GM12878 (cell line): ENCODE results near the gene IKZF1. TPM values are rescaled to one million over a fixed set of nuclear protein-coding genes. Genes with fewer than 3 reads are reported as not detected.
A peak's percentile ranks its signal among the peaks of the same experiment; 100 is the strongest.

Experiments
- BCL3 ChIP-seq: IDR thresholded peaks from 2 replicates; pipeline ENCODE4 v1.6.1; 2011; ENCODE audit warnings: borderline replicate concordance, low read depth, mild to moderate bottlenecking, moderate library complexity, low read length; ENCODE audit not compliant: insufficient read depth, poor library complexity, severe bottlenecking
- BHLHE40 ChIP-seq, 2 experiments: fragments of 450-650 bp in 1 of 2; IDR thresholded peaks; 2 replicates each; pipeline ENCODE4 v1.6.1; 2011 to 2017; ENCODE audit warnings: low read depth in 2 of 2, borderline replicate concordance in 1 of 2, improper control_type of control experiment in 1 of 2, low read length in 1 of 2, mild to moderate bottlenecking in 1 of 2
- BRCA1 ChIP-seq: IDR thresholded peaks from 2 replicates; pipeline ENCODE4 v1.6.1; 2011; ENCODE audit warnings: low read depth, low read length, improper control_type of control experiment
- CHD1 ChIP-seq: IDR thresholded peaks from 2 replicates; pipeline ENCODE4 v1.6.1; 2012; ENCODE audit warnings: low read depth, low read length, improper control_type of control experiment
- CREM ChIP-seq: IDR thresholded peaks from 2 replicates; pipeline ENCODE4 v1.6.1; 2014; ENCODE audit warnings: antibody characterized with exemption, low read depth
- HDGF ChIP-seq: fragments of 450-650 bp; IDR thresholded peaks from 2 replicates; pipeline ENCODE4 v1.6.1; 2016; ENCODE audit warnings: antibody characterized with exemption
- NFXL1 ChIP-seq: fragments of 450-650 bp; IDR thresholded peaks from 2 replicates; pipeline ENCODE4 v1.6.1; 2017; ENCODE audit warnings: antibody characterized with exemption, mild to moderate bottlenecking, borderline replicate concordance
- RELB ChIP-seq: fragments of 450-650 bp; IDR thresholded peaks from 2 replicates; pipeline ENCODE4 v1.6.1; 2017; ENCODE audit warnings: low read depth, mild to moderate bottlenecking, moderate library complexity
- RFX5 ChIP-seq: IDR thresholded peaks from 2 replicates; pipeline ENCODE4 v1.6.1; 2011; ENCODE audit warnings: low read depth, low read length, improper control_type of control experiment
- RUNX3 ChIP-seq: IDR thresholded peaks from 2 replicates; pipeline ENCODE4 v1.6.1; 2012; ENCODE audit warnings: low read length, inconsistent platforms
- SMAD1 ChIP-seq: fragments of 450-650 bp; IDR thresholded peaks from 2 replicates; pipeline ENCODE4 v1.6.1; 2018; ENCODE audit warnings: mild to moderate bottlenecking, low read depth; ENCODE audit not compliant: partially characterized antibody
- SMAD5 ChIP-seq: IDR thresholded peaks from 2 replicates; pipeline ENCODE4 v1.6.1; 2016; ENCODE audit warnings: antibody characterized with exemption, low read depth
- SUPT20H ChIP-seq: IDR thresholded peaks from 2 replicates; pipeline ENCODE4 v1.6.1; 2011; ENCODE audit warnings: low read depth, mild to moderate bottlenecking, low read length, moderate library complexity, borderline replicate concordance; ENCODE audit not compliant: control insufficient read depth
- ZBTB11 ChIP-seq: fragments of 450-650 bp; formaldehyde crosslinking; IDR thresholded peaks from 2 replicates; pipeline ENCODE4 v1.5.0; 2022; ENCODE audit warnings: mild to moderate bottlenecking, missing genetic modification characterization
- ZBTB33 ChIP-seq: fragments of 450-650 bp; IDR thresholded peaks from 2 replicates; pipeline ENCODE4 v1.6.1; 2017; ENCODE audit warnings: mild to moderate bottlenecking
- ZNF592 ChIP-seq: fragments of 450-650 bp; IDR thresholded peaks from 2 replicates; pipeline ENCODE4 v1.6.1; 2017; ENCODE audit warnings: mild to moderate bottlenecking, moderate library complexity
- polyA plus RNA-seq, 11 experiments: library from polyadenylated mRNA; depleted of rRNA in 4 of 11; unstranded in 6 of 11; stranded (reverse) in 5 of 11; fragments of >200 nt; fragmentation: Nextera tagmentation in 4 of 11; fragmentation: Illumina TruSeq in 1 of 11; extraction: Ambion mirVana in 4 of 11; extraction: Trizol in 1 of 11; gene quantifications; 1 replicate in 1 of 11; 2 replicates in 10 of 11; pipeline versions ENCODE4 v1.2.1 to v1.2.3, GENCODE V29; 2011 to 2016; ENCODE audit warnings: inconsistent platforms in 2 of 11, missing spikeins in 2 of 11, low read depth in 1 of 11
- total RNA-seq, 4 experiments: library from RNA; depleted of rRNA in 3 of 4; stranded (reverse); fragments of >200 nt in 3 of 4; fragmentation: Illumina TruSeq in 1 of 4; extraction: Trizol in 1 of 4; gene quantifications; 2 replicates each; pipeline versions ENCODE4 v1.2.1 to v1.2.3, GENCODE V29; 2013 to 2021

IKZF1 gene
- total and polyA plus RNA-seq, 10 of the 15 experiments (the other 5 are each of a cell fraction or from before 2014, with no cell fraction given) = 27.2 to 125 (median 71.6) TPM

- TF ChIP-seq RUNX3 (peak; percentile 27; the same call in 1 of the 2 replicates), HDGF (no peak), ZBTB11 (CRISPR knock-in tag) (no peak), BHLHE40 (IDR thresholded peaks at IDR 0.05; ENCODE audit: borderline replicate concordance in 1 of 2, low read depth in 2 of 2, low read length in 1 of 2) (peak; percentile 54 to 64; a peak in 3 of 4 replicates), NFXL1 (no peak), SMAD1 (no peak), RFX5 (no peak), ZNF592 (no peak), SUPT20H (no peak), BRCA1 (no peak), CHD1 (no peak), ZBTB33 (no peak), BCL3 (no peak), SMAD5 (no peak), RELB (no peak), CREM (peak; percentile 32; the same call in 1 of the 2 replicates)
Observed at GRCh38 chr7:50317221-50317678, 12.7 kb downstream of the IKZF1 start (continued).
